ENCODE data around the gene SYNE1. TPM values are rescaled to one million over a fixed set of nuclear protein-coding genes. Genes with fewer than 3 reads are reported as not detected.

SYNE1 gene
- polyA plus RNA-seq, 1 donor from 2014 or later = 38.5 TPM

DNA sequence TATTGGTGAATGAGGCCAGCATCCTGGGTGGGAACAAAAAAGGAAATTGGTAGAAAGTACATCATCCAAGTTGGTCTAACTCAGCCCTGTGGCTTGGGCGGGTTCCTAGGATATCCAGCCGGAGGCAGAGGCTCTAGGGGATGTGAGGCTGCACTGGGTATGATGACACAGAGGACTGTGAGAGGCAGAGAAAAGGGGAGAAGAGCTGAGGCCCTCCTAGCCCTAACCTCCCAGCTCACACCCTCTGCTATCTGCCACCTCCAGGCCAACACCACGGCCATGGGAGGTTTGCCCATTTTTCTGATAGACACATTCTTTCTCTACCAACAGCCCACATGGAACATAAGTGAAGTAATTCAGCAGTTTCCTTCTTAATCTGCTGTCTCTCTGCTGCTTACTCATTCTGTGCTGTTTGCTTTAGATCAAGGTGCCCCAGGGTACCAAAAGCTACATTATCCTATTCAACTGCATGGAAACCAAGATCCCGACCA lies 545.3 kb downstream of the SYNE1 start:
- Histone ChIP-seq H3K27ac (ENCODE audit: low read length) (no peak overlapping the region), H3K9ac (ENCODE audit: low read length) (no peak overlapping the region), H3K27me3 (ENCODE audit: insufficient read depth, low read depth, low read length) (no peaks in the 10 kb centered on the region), H3K4me3 (ENCODE audit: low read length) (no peak overlapping the region), H3F3A (ENCODE audit: insufficient read depth, low read length, poor library complexity, severe bottlenecking) (no peaks in the 10 kb centered on the region), H3K9me2 (ENCODE audit: insufficient read depth, low read length) (no peaks in the 10 kb centered on the region), H2AFZ (ENCODE audit: low read depth, low read length) (no peak overlapping the region), H3K79me2 (replicated peaks; ENCODE audit: insufficient read depth, low read length) (no peaks in the 10 kb centered on the region), H3K36me3 (ENCODE audit: insufficient read depth, low read length) (no peaks in the 10 kb centered on the region), H3K4me2 (ENCODE audit: low read length) (no peak overlapping the region), H3K9me3 (ENCODE audit: low read length) (no peaks in the 10 kb centered on the region), H4K20me1 (ENCODE audit: insufficient read depth) (no peaks in the 10 kb centered on the region)
- TF ChIP-seq EZH2 (IDR thresholded peaks at IDR 0.05; ENCODE audit: borderline replicate concordance, insufficient read depth, low read length, poor library complexity, severe bottlenecking) (no peak), CTCF (IDR thresholded peaks at IDR 0.05; ENCODE audit: poor library complexity, severe bottlenecking) (no peak), POLR2AphosphoS5 (IDR thresholded peaks at IDR 0.05) (no peak), SMC3 (conservative IDR thresholded peaks at IDR 0.05; ENCODE audit: poor library complexity) (no peak), RAD21 (conservative IDR thresholded peaks at IDR 0.05) (no peak), TAF1 (IDR thresholded peaks at IDR 0.05; ENCODE audit: low read depth) (no peak), EP300 (conservative IDR thresholded peaks at IDR 0.05; ENCODE audit: poor library complexity, severe bottlenecking) (no peak), MXI1 (conservative IDR thresholded peaks at IDR 0.05; ENCODE audit: poor library complexity, severe bottlenecking) (no peak)
- TF ChIP-seq, protein P1, sequence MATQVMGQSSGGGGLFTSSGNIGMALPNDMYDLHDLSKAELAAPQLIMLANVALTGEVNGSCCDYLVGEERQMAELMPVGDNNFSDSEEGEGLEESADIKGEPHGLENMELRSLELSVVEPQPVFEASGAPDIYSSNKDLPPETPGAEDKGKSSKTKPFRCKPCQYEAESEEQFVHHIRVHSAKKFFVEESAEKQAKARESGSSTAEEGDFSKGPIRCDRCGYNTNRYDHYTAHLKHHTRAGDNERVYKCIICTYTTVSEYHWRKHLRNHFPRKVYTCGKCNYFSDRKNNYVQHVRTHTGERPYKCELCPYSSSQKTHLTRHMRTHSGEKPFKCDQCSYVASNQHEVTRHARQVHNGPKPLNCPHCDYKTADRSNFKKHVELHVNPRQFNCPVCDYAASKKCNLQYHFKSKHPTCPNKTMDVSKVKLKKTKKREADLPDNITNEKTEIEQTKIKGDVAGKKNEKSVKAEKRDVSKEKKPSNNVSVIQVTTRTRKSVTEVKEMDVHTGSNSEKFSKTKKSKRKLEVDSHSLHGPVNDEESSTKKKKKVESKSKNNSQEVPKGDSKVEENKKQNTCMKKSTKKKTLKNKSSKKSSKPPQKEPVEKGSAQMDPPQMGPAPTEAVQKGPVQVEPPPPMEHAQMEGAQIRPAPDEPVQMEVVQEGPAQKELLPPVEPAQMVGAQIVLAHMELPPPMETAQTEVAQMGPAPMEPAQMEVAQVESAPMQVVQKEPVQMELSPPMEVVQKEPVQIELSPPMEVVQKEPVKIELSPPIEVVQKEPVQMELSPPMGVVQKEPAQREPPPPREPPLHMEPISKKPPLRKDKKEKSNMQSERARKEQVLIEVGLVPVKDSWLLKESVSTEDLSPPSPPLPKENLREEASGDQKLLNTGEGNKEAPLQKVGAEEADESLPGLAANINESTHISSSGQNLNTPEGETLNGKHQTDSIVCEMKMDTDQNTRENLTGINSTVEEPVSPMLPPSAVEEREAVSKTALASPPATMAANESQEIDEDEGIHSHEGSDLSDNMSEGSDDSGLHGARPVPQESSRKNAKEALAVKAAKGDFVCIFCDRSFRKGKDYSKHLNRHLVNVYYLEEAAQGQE (IDR thresholded peaks at IDR 0.05; ENCODE audit: borderline replicate concordance) = no peak

DNA sequence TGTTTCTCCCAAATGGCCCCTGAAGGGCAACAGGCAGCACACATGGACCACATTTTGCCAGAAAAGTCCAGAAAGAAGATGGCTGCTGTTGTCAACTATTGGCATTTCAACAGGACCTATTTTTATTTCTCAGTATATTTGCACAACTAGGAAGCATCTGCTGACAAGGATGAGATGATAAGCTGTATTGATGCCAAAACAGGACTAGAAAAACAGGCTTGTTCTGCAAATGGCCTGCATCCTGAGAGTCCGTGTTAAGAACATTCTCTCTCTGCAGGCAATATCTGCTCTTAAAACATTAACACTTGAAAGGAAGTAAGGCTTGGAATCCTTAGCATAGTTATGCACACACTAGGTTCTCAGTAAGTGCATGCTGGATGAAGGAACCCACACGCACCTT lies 546.0 kb downstream of the SYNE1 start:
- no peaks in the 10 kb centered on the region for H3K36me3 ChIP-seq (ENCODE audit: insufficient read depth, low read length)
- no peaks in the 10 kb centered on the region for H4K20me1 ChIP-seq (ENCODE audit: insufficient read depth)
- no peaks in the 10 kb centered on the region for H3K27me3 ChIP-seq (ENCODE audit: insufficient read depth, low read depth, low read length)
- H3K9ac ChIP-seq (ENCODE audit: low read length) = no peak overlapping the region
- H2AFZ ChIP-seq (ENCODE audit: low read depth, low read length) = no peak overlapping the region
- H3F3A ChIP-seq (ENCODE audit: insufficient read depth, low read length, poor library complexity, severe bottlenecking) = no peaks in the 10 kb centered on the region
- no peaks in the 10 kb centered on the region for H3K79me2 ChIP-seq (replicated peaks; ENCODE audit: insufficient read depth, low read length)
- H3K4me3 ChIP-seq (ENCODE audit: low read length) = no peak overlapping the region
- H3K4me2 ChIP-seq (ENCODE audit: low read length) = no peak overlapping the region
- no peak overlapping the region for H3K27ac ChIP-seq (ENCODE audit: low read length)
- TF ChIP-seq CTCF (IDR thresholded peaks at IDR 0.05; ENCODE audit: poor library complexity, severe bottlenecking) (no peak), POLR2AphosphoS5 (IDR thresholded peaks at IDR 0.05) (no peak), TAF1 (IDR thresholded peaks at IDR 0.05; ENCODE audit: low read depth) (no peak), MXI1 (conservative IDR thresholded peaks at IDR 0.05; ENCODE audit: poor library complexity, severe bottlenecking) (no peak), RAD21 (conservative IDR thresholded peaks at IDR 0.05) (no peak), EZH2 (IDR thresholded peaks at IDR 0.05; ENCODE audit: borderline replicate concordance, insufficient read depth, low read length, poor library complexity, severe bottlenecking) (no peak), EP300 (conservative IDR thresholded peaks at IDR 0.05; ENCODE audit: poor library complexity, severe bottlenecking) (no peak), SMC3 (conservative IDR thresholded peaks at IDR 0.05; ENCODE audit: poor library complexity) (no peak)
- TF ChIP-seq, protein P1 (IDR thresholded peaks at IDR 0.05; ENCODE audit: borderline replicate concordance) = no peak
- H3K9me3 ChIP-seq (ENCODE audit: low read length) = no peaks in the 10 kb centered on the region
- no peaks in the 10 kb centered on the region for H3K9me2 ChIP-seq (ENCODE audit: insufficient read depth, low read length)
